ENCODE measurements around the gene ELP4.

The ELP4 gene

DNA sequence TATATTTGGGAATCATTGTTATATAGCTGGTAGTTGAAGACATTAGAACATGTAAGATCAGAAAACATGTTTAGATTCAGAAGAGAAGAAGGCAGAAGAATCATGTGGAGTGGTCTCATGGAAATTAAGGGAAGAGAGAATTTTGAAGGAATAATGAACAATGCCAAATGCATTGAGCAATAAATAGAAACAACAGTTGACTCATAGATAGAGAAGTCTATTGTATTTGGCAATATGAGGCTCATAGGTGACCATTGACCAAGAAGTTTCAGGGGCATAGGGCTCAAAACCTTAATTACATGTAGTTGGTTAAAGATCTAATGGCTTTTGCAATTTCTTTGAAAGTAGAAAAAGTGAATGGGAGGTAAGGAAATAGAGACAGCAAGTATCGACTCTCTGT lies 177.7 kb downstream of the ELP4 start:
- Histone ChIP-seq H3K9me3 (ENCODE audit: insufficient read depth, low read depth, low read length) (no peaks in the 10 kb centered on the region), H3F3A (ENCODE audit: low read depth) (no peaks in the 10 kb centered on the region), H3K9ac (ENCODE audit: low read depth, low read length, poor library complexity, severe bottlenecking) (no peak overlapping the region), H3K4me1 (ENCODE audit: insufficient read depth, low read length, poor library complexity, severe bottlenecking) (peaks cover 9% of the 10 kb centered on the region), H3K4me2 (ENCODE audit: low read depth, low read length, poor library complexity, severe bottlenecking) (no peak overlapping the region), H4K20me1 (ENCODE audit: insufficient read depth, low read length, poor library complexity, severe bottlenecking) (no peaks in the 10 kb centered on the region), H3K36me3 (ENCODE audit: insufficient read depth, low read length) (no peaks in the 10 kb centered on the region), H3K9me2 (replicated peaks; ENCODE audit: low read depth, low read length) (no peaks in the 10 kb centered on the region), H3K4me3 (ENCODE audit: low read length, poor library complexity, severe bottlenecking) (no peak overlapping the region), H3K27me3 (ENCODE audit: insufficient read depth, low read length, poor library complexity, severe bottlenecking) (no peaks in the 10 kb centered on the region), H3K79me2 (ENCODE audit: insufficient read depth, low read length) (no peaks in the 10 kb centered on the region), H2AFZ (ENCODE audit: low read length) (no peak overlapping the region)
- no peak for TF ChIP-seq EZH2phosphoT487 (IDR thresholded peaks at IDR 0.05; ENCODE audit: borderline replicate concordance)
- no peak for TF ChIP-seq CTCF (conservative IDR thresholded peaks at IDR 0.05; ENCODE audit: low read length)

DNA sequence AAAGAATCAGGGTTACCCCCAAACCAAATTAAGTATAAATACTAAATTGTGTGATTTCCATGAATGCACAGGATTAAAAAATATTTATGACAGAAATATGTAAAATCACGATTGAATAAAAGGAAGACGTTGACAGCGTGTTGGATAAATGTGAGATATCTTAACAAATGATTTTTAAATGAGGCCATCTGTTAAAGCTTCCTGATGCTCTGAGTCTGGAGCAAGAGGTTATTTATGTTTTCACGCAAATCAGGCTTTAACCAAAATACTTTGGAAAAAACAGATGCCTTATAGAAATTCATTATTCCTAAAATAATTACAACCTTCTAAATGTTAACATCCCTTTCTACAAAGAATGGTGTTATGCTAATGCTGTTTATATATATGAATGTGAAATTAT lies 178.3 kb downstream of the ELP4 start:
- Histone ChIP-seq H3K9ac (ENCODE audit: low read depth, low read length, poor library complexity, severe bottlenecking) (no peak overlapping the region), H3K36me3 (ENCODE audit: insufficient read depth, low read length) (no peaks in the 10 kb centered on the region), H3K4me1 (ENCODE audit: insufficient read depth, low read length, poor library complexity, severe bottlenecking) (peaks cover 9% of the 10 kb centered on the region), H4K20me1 (ENCODE audit: insufficient read depth, low read length, poor library complexity, severe bottlenecking) (no peaks in the 10 kb centered on the region), H3F3A (ENCODE audit: low read depth) (no peaks in the 10 kb centered on the region), H3K4me2 (ENCODE audit: low read depth, low read length, poor library complexity, severe bottlenecking) (no peak overlapping the region), H3K27me3 (ENCODE audit: insufficient read depth, low read length, poor library complexity, severe bottlenecking) (no peaks in the 10 kb centered on the region), H2AFZ (ENCODE audit: low read length) (no peak overlapping the region), H3K9me3 (ENCODE audit: insufficient read depth, low read depth, low read length) (no peaks in the 10 kb centered on the region), H3K79me2 (ENCODE audit: insufficient read depth, low read length) (no peaks in the 10 kb centered on the region), H3K9me2 (replicated peaks; ENCODE audit: low read depth, low read length) (no peaks in the 10 kb centered on the region), H3K4me3 (ENCODE audit: low read length, poor library complexity, severe bottlenecking) (no peak overlapping the region)
- TF ChIP-seq CTCF (conservative IDR thresholded peaks at IDR 0.05; ENCODE audit: low read length) (no peak), EZH2phosphoT487 (IDR thresholded peaks at IDR 0.05; ENCODE audit: borderline replicate concordance) (no peak)

- no peaks in the 10 kb centered on the region for H3K9me3 ChIP-seq (ENCODE audit: insufficient read depth, low read depth, low read length)
- H3F3A ChIP-seq (ENCODE audit: low read depth): no peaks in the 10 kb centered on the region
- H3K36me3 ChIP-seq (ENCODE audit: insufficient read depth, low read length): no peaks in the 10 kb centered on the region
- no peaks in the 10 kb centered on the region for H3K79me2 ChIP-seq (ENCODE audit: insufficient read depth, low read length)
- H3K27me3 ChIP-seq (ENCODE audit: insufficient read depth, low read length, poor library complexity, severe bottlenecking): no peaks in the 10 kb centered on the region
- no peaks in the 10 kb centered on the region for H3K9me2 ChIP-seq (replicated peaks; ENCODE audit: low read depth, low read length)
- no peak overlapping the region for H3K4me3 ChIP-seq (ENCODE audit: low read length, poor library complexity, severe bottlenecking)
- no peak for TF ChIP-seq CTCF (conservative IDR thresholded peaks at IDR 0.05; ENCODE audit: low read length)
- TF ChIP-seq EZH2phosphoT487 (IDR thresholded peaks at IDR 0.05; ENCODE audit: borderline replicate concordance): no peak
- no peaks in the 10 kb centered on the region for H4K20me1 ChIP-seq (ENCODE audit: insufficient read depth, low read length, poor library complexity, severe bottlenecking)
- peak overlapping the region; percentile 35 for H3K4me2 ChIP-seq (ENCODE audit: low read depth, low read length, poor library complexity, severe bottlenecking)
- H3K4me1 ChIP-seq (ENCODE audit: insufficient read depth, low read length, poor library complexity, severe bottlenecking): peaks cover 9% of the 10 kb centered on the region
- H2AFZ ChIP-seq (ENCODE audit: low read length): no peak overlapping the region
- no peak overlapping the region for H3K9ac ChIP-seq (ENCODE audit: low read depth, low read length, poor library complexity, severe bottlenecking)
Observed at GRCh38 chr11:31689559-31689958, 180.0 kb downstream of the ELP4 start.
